SK-N-SH treated with all-trans-retinoic acid at 6 μM for 48 hours (cell line): ENCODE results near the gene ARID1A.

Experiments
- ATAC-seq: fragments of 200-7000 bp; cut with Tn5 transposase; 3 replicates; pipeline ENCODE4 v1.9.1; 2020; ENCODE audit warnings: mild to moderate bottlenecking, moderate library complexity
- ARNTL ChIP-seq: fragments of 450-650 bp; formaldehyde crosslinking; IDR thresholded peaks from 2 replicates; pipeline ENCODE4 v1.5.0; 2020; ENCODE audit warnings: low read depth, mild to moderate bottlenecking, moderate library complexity, borderline replicate concordance
- CREB5 ChIP-seq: fragments of 250-450 bp; sonication (Bioruptor Pico); IDR thresholded peaks from 2 replicates; pipeline ENCODE4 v1.5.1; 2020; ENCODE audit warnings: low read depth, mild to moderate bottlenecking, moderate library complexity
- CSDC2 ChIP-seq: fragments of 250-450 bp; sonication (Bioruptor Pico); IDR thresholded peaks from 2 replicates; pipeline ENCODE4 v1.5.0; 2020; ENCODE audit warnings: mild to moderate bottlenecking, moderate library complexity
- CSRNP3 ChIP-seq: fragments of 250-450 bp; sonication (Bioruptor Pico); IDR thresholded peaks from 2 replicates; pipeline ENCODE4 v1.5.1; 2021; ENCODE audit warnings: mild to moderate bottlenecking, moderate library complexity
- ESRRG ChIP-seq: fragments of 250-450 bp; sonication (Bioruptor Pico); IDR thresholded peaks from 2 replicates; pipeline ENCODE4 v1.6.1; 2021; ENCODE audit warnings: mild to moderate bottlenecking
- GLIS3 ChIP-seq: fragments of 250-450 bp; sonication (Bioruptor Pico); IDR thresholded peaks from 2 replicates; pipeline ENCODE4 v1.5.0; 2020; ENCODE audit warnings: mild to moderate bottlenecking, moderate library complexity
- ISL1 ChIP-seq: fragments of 250-450 bp; sonication (Bioruptor Pico); IDR thresholded peaks from 2 replicates; pipeline ENCODE4 v2.1.2; 2022; ENCODE audit warnings: mild to moderate bottlenecking, moderate library complexity
- OSR1 ChIP-seq: fragments of 250-450 bp; sonication (Bioruptor Pico); IDR thresholded peaks from 2 replicates; pipeline ENCODE4 v1.8.0; 2022; ENCODE audit warnings: moderate library complexity, mild to moderate bottlenecking, inconsistent platforms
- PATZ1 ChIP-seq: fragments of 250-450 bp; sonication (Bioruptor Pico); IDR thresholded peaks from 2 replicates; pipeline ENCODE4 v1.8.0; 2020; ENCODE audit warnings: mild to moderate bottlenecking, moderate library complexity, borderline replicate concordance
- POU6F1 ChIP-seq: fragments of 250-450 bp; sonication (Bioruptor Pico); IDR thresholded peaks from 2 replicates; pipeline ENCODE4 v1.8.0; 2021; ENCODE audit warnings: low read depth, mild to moderate bottlenecking, moderate library complexity, borderline replicate concordance
- RARB ChIP-seq: fragments of 250-450 bp; sonication (Bioruptor Pico); IDR thresholded peaks from 2 replicates; pipeline ENCODE4 v1.8.0; 2021; ENCODE audit warnings: mild to moderate bottlenecking, moderate library complexity
- SNAI2 ChIP-seq: fragments of 250-450 bp; sonication (Bioruptor Pico); IDR thresholded peaks from 2 replicates; pipeline ENCODE4 v1.5.0; 2020; ENCODE audit warnings: mild to moderate bottlenecking, moderate library complexity
- TCF4 ChIP-seq: fragments of 250-450 bp; sonication (Bioruptor Pico); IDR thresholded peaks from 2 replicates; pipeline ENCODE4 v1.8.0; 2021; ENCODE audit warnings: mild to moderate bottlenecking, moderate library complexity, borderline replicate concordance
- TOX ChIP-seq: fragments of 250-450 bp; sonication (Bioruptor Pico); IDR thresholded peaks from 2 replicates; pipeline ENCODE4 v1.8.0; 2021; ENCODE audit warnings: mild to moderate bottlenecking, moderate library complexity, borderline replicate concordance
- TSHZ2 ChIP-seq: fragments of 250-450 bp; sonication (Bioruptor Pico); IDR thresholded peaks from 2 replicates; pipeline ENCODE4 v1.5.0; 2020; ENCODE audit warnings: mild to moderate bottlenecking, moderate library complexity
- ZC3H10 ChIP-seq: fragments of 250-450 bp; sonication (Bioruptor Pico); IDR thresholded peaks from 2 replicates; pipeline ENCODE4 v1.5.1; 2021; ENCODE audit warnings: mild to moderate bottlenecking, moderate library complexity
- ZFP3 ChIP-seq: fragments of 250-450 bp; sonication (Bioruptor Pico); IDR thresholded peaks from 2 replicates; pipeline ENCODE4 v1.5.0; 2020; ENCODE audit warnings: mild to moderate bottlenecking, moderate library complexity
- ZFP30 ChIP-seq: fragments of 450-650 bp; formaldehyde crosslinking; IDR thresholded peaks from 2 replicates; pipeline ENCODE4 v1.5.0; 2022; ENCODE audit warnings: mild to moderate bottlenecking, moderate library complexity
- ZNF565 ChIP-seq: fragments of 450-650 bp; formaldehyde crosslinking; conservative IDR thresholded peaks from 2 replicates; pipeline ENCODE4 v1.5.0; 2020; ENCODE audit warnings: low read depth, mild to moderate bottlenecking, moderate library complexity
- ZNF8 ChIP-seq: fragments of 450-650 bp; formaldehyde crosslinking; IDR thresholded peaks from 2 replicates; pipeline ENCODE4 v1.5.0; 2020; ENCODE audit warnings: mild to moderate bottlenecking, moderate library complexity

Gene ARID1A

GRCh38 chr1:26772687-26773086 is 76.9 kb downstream of the ARID1A start:
- peak; percentile 69 for ATAC-seq
- TF ChIP-seq OSR1 (CRISPR knock-in tag) (peak; percentile 63; the same call in 1 of the 2 replicates), ISL1 (CRISPR knock-in tag) (peak; percentile 24; the same call in 1 of the 2 replicates), ZNF8 (CRISPR knock-in tag) (no peak), TOX (0 out of 2 replicates have a peak, but pooled peaks have one; percentile 21)

GRCh38 chr1:26774462-26774861 is 78.6 kb downstream of the ARID1A start:
- ATAC-seq: no peak
- TF ChIP-seq GLIS3 (no peak), ESRRG (CRISPR knock-in tag) (no peak), CREB5 (CRISPR knock-in tag) (no peak), PATZ1 (no peak), TCF4 (CRISPR knock-in tag) (no peak), OSR1 (CRISPR knock-in tag) (no peak), CSRNP3 (CRISPR knock-in tag) (no peak), ZFP3 (no peak), RARB (no peak), ARNTL (CRISPR knock-in tag) (no peak), TSHZ2 (no peak), POU6F1 (CRISPR knock-in tag) (no peak), ZNF565 (no peak), ZFP30 (CRISPR knock-in tag) (no peak), CSDC2 (CRISPR knock-in tag) (no peak), ZC3H10 (CRISPR knock-in tag) (no peak), SNAI2 (CRISPR knock-in tag) (no peak), TOX (no peak)
- TF ChIP-seq, all 23 proteins: peak for 0

- ATAC-seq: no peak
- no peak for TF ChIP-seq ZFP30 (CRISPR knock-in tag)
- no peak for TF ChIP-seq SNAI2 (CRISPR knock-in tag)
Observed at GRCh38 chr1:26775666-26776065, 79.9 kb downstream of the ARID1A start.

- ATAC-seq: no peak
- TF ChIP-seq OSR1 (CRISPR knock-in tag) (no peak), ZC3H10 (CRISPR knock-in tag) (no peak), TCF4 (CRISPR knock-in tag) (no peak), TSHZ2 (no peak), PATZ1 (no peak)
Observed at GRCh38 chr1:26779098-26779668, 83.4 kb downstream of the ARID1A start.
